Measurements from ENCODE around the gene SPEN. TPM values are rescaled to one million over a fixed set of nuclear protein-coding genes. Genes with fewer than 3 reads are reported as not detected.

The SPEN gene
- polyA plus RNA-seq, 1 of the 3 experiments (the other 2 are of a cell fraction) = 6.1 TPM

- no peak for TF ChIP-seq REST (IDR thresholded peaks at IDR 0.05; ENCODE audit: low read depth, low read length)
- TF ChIP-seq FOXJ3 (CRISPR knock-in tag; IDR thresholded peaks at IDR 0.05) = no peak
- TF ChIP-seq ELF1 (IDR thresholded peaks at IDR 0.05) = no peak
- TF ChIP-seq FOSL2 (IDR thresholded peaks at IDR 0.05; ENCODE audit: borderline replicate concordance, low read depth) = peak; percentile 61; the same call in 1 of the 2 replicates
- TF ChIP-seq SMC3 (IDR thresholded peaks at IDR 0.05; ENCODE audit: low read depth, low read length) = no peak
- TF ChIP-seq POLR2AphosphoS5 (IDR thresholded peaks at IDR 0.05; ENCODE audit: low read depth, low read length) = 0 out of 2 replicates have a peak, but pooled peaks have one; percentile 0
- TF ChIP-seq MEF2A (IDR thresholded peaks at IDR 0.05; ENCODE audit: borderline replicate concordance, low read depth) = no peak
- no peak for TF ChIP-seq SIN3A (IDR thresholded peaks at IDR 0.05; ENCODE audit: borderline replicate concordance, low read depth, low read length)
- no peak for TF ChIP-seq RXRA (IDR thresholded peaks at IDR 0.05; ENCODE audit: borderline replicate concordance, low read depth)
- TF ChIP-seq USF2 (IDR thresholded peaks at IDR 0.05; ENCODE audit: borderline replicate concordance, low read depth, low read length) = no peak
- no peak for TF ChIP-seq NFIC (IDR thresholded peaks at IDR 0.05; ENCODE audit: borderline replicate concordance)
- TF ChIP-seq EP300 (IDR thresholded peaks at IDR 0.05; ENCODE audit: borderline replicate concordance in 1 of 2, low read depth in 1 of 2, low read length in 1 of 2) = no peak; a peak in 1 of 4 replicates
- TF ChIP-seq TCF12 (IDR thresholded peaks at IDR 0.05) = no peak
- peak; percentile 67; the same call in 1 of the 2 replicates for TF ChIP-seq MAX (IDR thresholded peaks at IDR 0.05; ENCODE audit: low read depth)
- no peak for TF ChIP-seq GATA2 (CRISPR knock-in tag; IDR thresholded peaks at IDR 0.05)
- TF ChIP-seq JUND (IDR thresholded peaks at IDR 0.05) = no peak
- no peak for TF ChIP-seq TAF1 (IDR thresholded peaks at IDR 0.05; ENCODE audit: borderline replicate concordance, low read depth, low read length)
- no peak for TF ChIP-seq RFX5 (IDR thresholded peaks at IDR 0.05; ENCODE audit: low read length)
- TF ChIP-seq IRF3 (IDR thresholded peaks at IDR 0.05; ENCODE audit: low read depth, low read length) = no peak
- TF ChIP-seq YY1 (IDR thresholded peaks at IDR 0.05; ENCODE audit: low read depth) = no peak
- peak; percentile 53; the same call in 1 of the 2 replicates for TF ChIP-seq RCOR1 (IDR thresholded peaks at IDR 0.05; ENCODE audit: low read length)
- TF ChIP-seq NRF1 (IDR thresholded peaks at IDR 0.05; ENCODE audit: low read depth, low read length) = no peak
- TF ChIP-seq EZH2phosphoT487 (IDR thresholded peaks at IDR 0.05; ENCODE audit: borderline replicate concordance, low read depth) = no peak
- TF ChIP-seq CHD2 (IDR thresholded peaks at IDR 0.05; ENCODE audit: low read length, partially characterized antibody) = no peak
These were observed 102.1 kb downstream of the SPEN start (continued) for GRCh38 chr1:15949453-15950245.
